Measurements from ENCODE around the gene RAMACL.

DNA sequence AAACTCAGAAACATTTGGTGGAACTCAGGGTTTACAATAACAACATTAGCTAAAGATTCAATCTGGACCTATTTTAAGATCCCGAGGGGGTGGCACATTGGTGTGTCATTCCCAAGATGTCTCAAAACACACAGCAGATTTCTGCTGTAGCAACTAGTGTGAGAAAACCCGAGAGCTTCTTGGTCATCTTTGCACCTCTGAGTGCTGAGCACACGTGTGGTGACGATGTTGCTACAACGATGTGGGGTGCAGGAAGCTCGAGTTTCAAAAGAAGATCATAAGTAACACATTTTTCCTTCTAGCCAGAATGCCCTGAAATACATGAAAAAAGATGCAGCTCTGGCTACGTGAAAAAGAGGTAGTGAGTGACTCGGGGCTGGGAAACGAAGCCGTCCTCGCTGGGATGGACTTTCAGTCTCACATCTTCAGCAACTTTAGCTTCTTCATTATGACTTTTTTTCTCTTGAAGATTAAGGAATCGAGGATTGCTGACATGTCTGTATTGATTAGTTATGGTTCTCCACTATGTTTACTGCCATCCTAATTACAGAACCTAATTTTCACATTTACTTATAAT, 1.5 kb downstream of the RAMACL start:
- no peak for TF ChIP-seq EZH2 (IDR thresholded peaks at IDR 0.05; ENCODE audit: borderline replicate concordance)
- no peak for TF ChIP-seq CTCF (IDR thresholded peaks at IDR 0.05; ENCODE audit: poor library complexity)
- no peak for TF ChIP-seq EZH2phosphoT487 (IDR thresholded peaks at IDR 0.05; ENCODE audit: low read depth, severe bottlenecking, unreplicated experiment)
